GM18873 (cell line): ENCODE results near the gene LRIG3.
"Not testable (repeated sequence)": the region's sequence is repeated elsewhere in the genome, so short reads cannot be mapped to it uniquely, and the experiment has no call there.

ENCODE experiments used
- ATAC-seq: cut with Tn5 transposase; IDR thresholded peaks from one replicate; pipeline ENCODE4 v1.9.1; 2021; ENCODE audit warnings: mild to moderate bottlenecking, moderate library complexity, moderate number of reproducible peaks; ENCODE audit not compliant: unreplicated experiment, low FRiP score

Gene LRIG3

GRCh38 chr12:58920102-58920960, at the start of gene LRIG3:
LRIG3 (minus strand) TSS chr12:58920504; CDS start chr12:58920235, 269 bp downstream.
- peak; percentile 74 for ATAC-seq

- no peak for ATAC-seq
These were observed 48.9 kb upstream of the LRIG3 start for GRCh38 chr12:58969237-58969636.

- no peak for ATAC-seq
These were observed 47.3 kb upstream of the LRIG3 start for GRCh38 chr12:58967561-58967960.

GRCh38 chr12:58966939-58967338, 46.6 kb upstream of the LRIG3 start:
- no peak for ATAC-seq

GRCh38 chr12:58965568-58965967, 45.3 kb upstream of the LRIG3 start:
- ATAC-seq, result no peak

- no peak for ATAC-seq
These were observed 43.5 kb upstream of the LRIG3 start for GRCh38 chr12:58963844-58964243.

- no peak for ATAC-seq
These were observed 41.6 kb upstream of the LRIG3 start for GRCh38 chr12:58961906-58962305.

GRCh38 chr12:58961166-58961565, 40.9 kb upstream of the LRIG3 start:
- no peak for ATAC-seq

- no peak for ATAC-seq
These were observed 39.5 kb upstream of the LRIG3 start for GRCh38 chr12:58959639-58960300.

- ATAC-seq, result no peak
These were observed 37.0 kb upstream of the LRIG3 start for GRCh38 chr12:58957298-58957697.

GRCh38 chr12:58955849-58956248, 35.5 kb upstream of the LRIG3 start:
- ATAC-seq, result no peak

GRCh38 chr12:58954002-58954401, 33.7 kb upstream of the LRIG3 start:
- ATAC-seq, result no peak

- ATAC-seq, result no peak
These were observed 30.4 kb upstream of the LRIG3 start for GRCh38 chr12:58950739-58951100.

- ATAC-seq, result not testable (repeated sequence)
These were observed 29.8 kb upstream of the LRIG3 start for GRCh38 chr12:58949954-58950738.

- ATAC-seq, result no peak
These were observed 22.8 kb upstream of the LRIG3 start for GRCh38 chr12:58943079-58943478.

GRCh38 chr12:58942345-58942744, 22.0 kb upstream of the LRIG3 start:
- ATAC-seq, result no peak

GRCh38 chr12:58939399-58940100, 19.2 kb upstream of the LRIG3 start:
- no peak for ATAC-seq

- no peak for ATAC-seq
These were observed 18.1 kb upstream of the LRIG3 start for GRCh38 chr12:58938440-58938839.

GRCh38 chr12:58934528-58934927, 14.2 kb upstream of the LRIG3 start:
- ATAC-seq, result no peak
